Keratinocyte (primary cell): ENCODE measurements around the gene OGDH. TPM values are rescaled to one million over a fixed set of nuclear protein-coding genes. Genes with fewer than 3 reads are reported as not detected.

ENCODE experiments used
- DNase-seq: peaks from one replicate; pipeline ENCODE4 v3.0.0-alpha.2; 2011; ENCODE audit warnings: low read depth, missing footprints, low spot score
- FAIRE-seq: peaks from 2 replicates; lab custom pipeline; 2011; peaks lifted over from hg19 to GRCh38; lab: Jason Lieb, UNC
- H2AFZ ChIP-seq: 2 replicates; pipeline ENCODE4 v1.6.0; 2012; ENCODE audit warnings: low read length, control low read depth, inconsistent platforms; ENCODE audit not compliant: control insufficient read depth
- H3K27ac ChIP-seq: 2 replicates; pipeline ENCODE4 v1.5.1; 2011; ENCODE audit warnings: low read length; ENCODE audit not compliant: control insufficient read depth, insufficient read depth
- H3K27me3 ChIP-seq: 3 replicates; pipeline ENCODE4 v1.6.0; 2011; ENCODE audit warnings: low read length; ENCODE audit not compliant: control insufficient read depth, insufficient read depth; ENCODE audit errors: extremely low read depth
- H3K36me3 ChIP-seq, 2 experiments: 2 replicates in 1 of 2; 3 replicates in 1 of 2; pipeline ENCODE4 v1.5.1; 2011; ENCODE audit warnings: low read length in 2 of 2, mild to moderate bottlenecking in 1 of 2; ENCODE audit not compliant: control insufficient read depth in 2 of 2, insufficient read depth in 2 of 2; ENCODE audit errors: extremely low read depth in 1 of 2
- H3K4me1 ChIP-seq: 3 replicates; pipeline ENCODE4 v1.5.1; 2011; ENCODE audit warnings: low read length; ENCODE audit not compliant: control insufficient read depth, insufficient read depth; ENCODE audit errors: extremely low read depth
- H3K4me2 ChIP-seq: 3 replicates; pipeline ENCODE4 v1.6.0; 2011; ENCODE audit warnings: low read depth, low read length; ENCODE audit not compliant: control insufficient read depth, insufficient read depth; ENCODE audit errors: extremely low read depth
- H3K4me3 ChIP-seq, 3 experiments: fragments of 200-600 bp in 1 of 3; sonication (generic) in 1 of 3; 2 replicates in 2 of 3; 3 replicates in 1 of 3; pipeline ENCODE4 v1.5.1; 2011 to 2016; ENCODE audit warnings: low read length in 3 of 3, mild to moderate bottlenecking in 3 of 3, control low read depth in 2 of 3, inconsistent platforms in 1 of 3, low read depth in 1 of 3, mixed read lengths in 1 of 3, mixed run types in 1 of 3, moderate library complexity in 1 of 3; ENCODE audit not compliant: control insufficient read depth in 2 of 3, insufficient read depth in 2 of 3; ENCODE audit errors: extremely low read depth in 1 of 3
- H3K79me2 ChIP-seq: 2 replicates; pipeline ENCODE4 v1.6.0; 2012; ENCODE audit warnings: low read length; ENCODE audit not compliant: control insufficient read depth, insufficient read depth
- H3K9ac ChIP-seq: 3 replicates; pipeline ENCODE4 v1.6.0; 2011; ENCODE audit warnings: low read length; ENCODE audit not compliant: control insufficient read depth, insufficient read depth; ENCODE audit errors: extremely low read depth
- H3K9me1 ChIP-seq: 3 replicates; pipeline ENCODE4 v1.6.0; 2011; ENCODE audit warnings: low read length; ENCODE audit not compliant: control insufficient read depth, insufficient read depth; ENCODE audit errors: extremely low read depth
- H3K9me3 ChIP-seq: 2 replicates; pipeline ENCODE4 v1.5.1; 2012; ENCODE audit warnings: low read depth, low read length; ENCODE audit not compliant: control insufficient read depth
- H4K20me1 ChIP-seq: 3 replicates; pipeline ENCODE4 v1.6.0; 2011; ENCODE audit warnings: low read length; ENCODE audit not compliant: control insufficient read depth, insufficient read depth; ENCODE audit errors: extremely low read depth
- CTCF ChIP-seq, 3 experiments: IDR thresholded peaks in 1 of 3; conservative IDR thresholded peaks in 1 of 3; optimal IDR thresholded peaks in 1 of 3; 2 replicates in 2 of 3; 3 replicates in 1 of 3; pipeline versions ENCODE3 to v1.5.1; 2011; ENCODE audit warnings: low read length in 3 of 3, mild to moderate bottlenecking in 3 of 3, moderate library complexity in 2 of 3, control low read depth in 1 of 3, inconsistent platforms in 1 of 3; ENCODE audit not compliant: insufficient read depth in 2 of 3; ENCODE audit errors: extremely low read depth in 1 of 3
- EZH2 ChIP-seq: IDR thresholded peaks from one replicate; pipeline ENCODE4 v1.6.1; 2012; ENCODE audit warnings: inconsistent platforms, mild to moderate bottlenecking, low read length, moderate library complexity
- dilution Hi-C: fragments of 300-500 bp; cut with MboI; formaldehyde crosslinking; loops from one replicate; pipeline ENCODE4 v1.7.0; 2020; ENCODE audit warnings: low sequenced_read_pairs; ENCODE audit not compliant: extremely low pct_ligation_motif_present
- polyA plus RNA-seq, 5 experiments: library from polyadenylated mRNA; depleted of rRNA in 3 of 5; stranded (reverse) in 3 of 5; stranded (forward) in 1 of 5; unstranded in 1 of 5; fragments of >200 nt; gene quantifications; 1 replicate in 1 of 5; 2 replicates in 3 of 5; 3 replicates in 1 of 5; pipeline versions ENCODE4 v1.2.1 to v1.2.3, GENCODE V29; 2011 to 2012; ENCODE audit warnings: missing spikeins in 2 of 5, low read depth in 1 of 5, low replicate concordance in 1 of 5

The OGDH gene
- polyA plus RNA-seq, 1 donor (not counting 4 experiments of a cell fraction or from before 2014, with no cell fraction given) = 46.4 TPM

- Histone ChIP-seq H3K9me1 (no peaks in the 10 kb centered on the region), H3K36me3 (peaks cover 18 to 19% of the 10 kb centered on the region in 2 experiments), H3K9ac (no peak overlapping the region), H3K4me3 (no peak overlapping the region), H3K27me3 (no peaks in the 10 kb centered on the region), H4K20me1 (no peaks in the 10 kb centered on the region), H3K9me3 (peaks cover 2% of the 10 kb centered on the region), H2AFZ (no peak overlapping the region), H3K79me2 (no peaks in the 10 kb centered on the region), H3K4me2 (no peak overlapping the region), H3K4me1 (peaks cover 9% of the 10 kb centered on the region), H3K27ac (no peak overlapping the region)
- TF ChIP-seq EZH2 (no peak), CTCF (optimal IDR thresholded peaks at IDR 0.05 in 1 of 3, IDR thresholded peaks at IDR 0.05 in 1 of 3, conservative IDR thresholded peaks at IDR 0.05 in 1 of 3; ENCODE audit: extremely low read depth in 1 of 3, insufficient read depth in 2 of 3, low read length in 3 of 3) (no peak)
- FAIRE-seq = peak; percentile 79
- dilution Hi-C loops = no loop called here
- DNase-seq = no peak
Observed at GRCh38 chr7:44665531-44666213, 59.2 kb downstream of the OGDH start.

- H3K9me1 ChIP-seq = no peaks in the 10 kb centered on the region
- peaks cover 9% of the 10 kb centered on the region for H3K4me1 ChIP-seq
- H3K9ac ChIP-seq = no peak overlapping the region
- FAIRE-seq (no peak), DNase-seq (no peak)
- no peak overlapping the region for H3K4me3 ChIP-seq
- dilution Hi-C loops = no loop called here
- H3K36me3 ChIP-seq = peaks cover 14 to 20% of the 10 kb centered on the region in 2 experiments
- no peak overlapping the region for H3K27ac ChIP-seq
- no peak for TF ChIP-seq CTCF (optimal IDR thresholded peaks at IDR 0.05 in 1 of 3, IDR thresholded peaks at IDR 0.05 in 1 of 3, conservative IDR thresholded peaks at IDR 0.05 in 1 of 3; ENCODE audit: extremely low read depth in 1 of 3, insufficient read depth in 2 of 3, low read length in 3 of 3)
- TF ChIP-seq EZH2 = no peak
- no peak overlapping the region for H3K4me2 ChIP-seq
- H4K20me1 ChIP-seq = no peaks in the 10 kb centered on the region
- no peaks in the 10 kb centered on the region for H3K79me2 ChIP-seq
- no peaks in the 10 kb centered on the region for H3K27me3 ChIP-seq
- H2AFZ ChIP-seq = no peak overlapping the region
- H3K9me3 ChIP-seq = no peaks in the 10 kb centered on the region
Observed at GRCh38 chr7:44666566-44666965, 60.1 kb downstream of the OGDH start.
